ENCODE measurements around the gene TRAPPC11. TPM values are rescaled to one million over a fixed set of nuclear protein-coding genes. Genes with fewer than 3 reads are reported as not detected.

Gene TRAPPC11
- total and polyA plus RNA-seq, 2 of the 13 experiments (the other 11 are each of a cell fraction or from before 2014, with no cell fraction given) = 18.0 to 23.2 TPM

- TF ChIP-seq PAXIP1 (CRISPR knock-in tag; conservative IDR thresholded peaks at IDR 0.05) (peak; percentile 65), PRDM10 (CRISPR knock-in tag; IDR thresholded peaks at IDR 0.05; ENCODE audit: low read depth) (no peak), ZNF12 (CRISPR knock-in tag; IDR thresholded peaks at IDR 0.05) (0 out of 2 replicates have a peak, but pooled peaks have one; percentile 14), STAT6 (CRISPR knock-in tag; IDR thresholded peaks at IDR 0.05; ENCODE audit: borderline replicate concordance) (0 out of 2 replicates have a peak, but pooled peaks have one; percentile 27), ZNF780A (CRISPR knock-in tag; IDR thresholded peaks at IDR 0.05) (no peak), NR0B2 (CRISPR knock-in tag; IDR thresholded peaks at IDR 0.05) (no peak), TSC22D2 (CRISPR knock-in tag; IDR thresholded peaks at IDR 0.05; ENCODE audit: borderline replicate concordance) (no peak), ZNF790 (CRISPR knock-in tag; IDR thresholded peaks at IDR 0.05; ENCODE audit: borderline replicate concordance) (no peak), HMGXB3 (CRISPR knock-in tag; IDR thresholded peaks at IDR 0.05; ENCODE audit: borderline replicate concordance) (no peak), SOX6 (IDR thresholded peaks at IDR 0.05) (no peak), SOX6 (CRISPR knock-in tag; IDR thresholded peaks at IDR 0.05) (peak; percentile 48; the same call in 1 of the 2 replicates), NFKBIZ (CRISPR knock-in tag; IDR thresholded peaks at IDR 0.05) (no peak)
These were observed 69.4 kb downstream of the TRAPPC11 start (continued) for GRCh38 chr4:183728223-183729068.
